ENCODE data around the gene S100A7A.
"Not testable (repeated sequence)": the region's sequence is repeated elsewhere in the genome, so short reads cannot be mapped to it uniquely, and the experiment has no call there.

The S100A7A gene

DNA sequence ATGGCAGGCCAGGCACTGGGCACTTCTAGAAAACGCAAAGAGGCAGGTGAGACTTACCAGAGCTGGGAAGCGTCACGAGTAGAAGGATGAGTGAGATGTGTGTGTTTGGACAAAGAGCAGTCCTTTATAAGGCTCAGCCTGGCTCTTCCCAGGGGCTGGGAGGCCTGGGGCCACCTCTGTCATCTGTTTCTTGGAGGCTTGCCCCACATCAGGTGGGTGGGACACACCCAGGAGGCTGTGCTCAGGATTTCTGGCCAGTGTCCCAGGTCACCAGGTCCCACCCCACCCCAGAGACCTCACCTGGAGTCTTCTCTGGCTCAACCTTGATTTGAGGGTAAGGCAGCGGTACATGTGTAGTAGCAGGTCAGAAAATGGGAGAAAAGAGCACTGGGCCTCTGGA is 44.2 kb downstream of the S100A7A start, which contains the start of gene S100A7:
Gene S100A7, minus strand, starts transcription at position 101 of the 400 bp plus-strand sequence. CDS start 1,638 bp downstream, outside the sequence.
- H3K27me3 ChIP-seq (ENCODE audit: control insufficient read depth, insufficient read depth, low read length) = peaks cover 8% of the 10 kb centered on the region
- H3K4me1 ChIP-seq (ENCODE audit: control insufficient read depth, insufficient read depth, low read length) = no peaks in the 10 kb centered on the region
- no peaks in the 10 kb centered on the region for H3K36me3 ChIP-seq (ENCODE audit: control insufficient read depth, insufficient read depth, low read length)
- no peak within 1 kb of the TSS for H3K4me3 ChIP-seq (ENCODE audit: low read depth, low read length)
- no peak within 1 kb of the TSS for H3K9ac ChIP-seq (ENCODE audit: low read length)
- no peaks in the 10 kb centered on the region for H3K9me3 ChIP-seq (ENCODE audit: control insufficient read depth, insufficient read depth, low read depth, low read length)
- no peak within 1 kb of the TSS for H3K27ac ChIP-seq (ENCODE audit: low read depth, low read length)

DNA sequence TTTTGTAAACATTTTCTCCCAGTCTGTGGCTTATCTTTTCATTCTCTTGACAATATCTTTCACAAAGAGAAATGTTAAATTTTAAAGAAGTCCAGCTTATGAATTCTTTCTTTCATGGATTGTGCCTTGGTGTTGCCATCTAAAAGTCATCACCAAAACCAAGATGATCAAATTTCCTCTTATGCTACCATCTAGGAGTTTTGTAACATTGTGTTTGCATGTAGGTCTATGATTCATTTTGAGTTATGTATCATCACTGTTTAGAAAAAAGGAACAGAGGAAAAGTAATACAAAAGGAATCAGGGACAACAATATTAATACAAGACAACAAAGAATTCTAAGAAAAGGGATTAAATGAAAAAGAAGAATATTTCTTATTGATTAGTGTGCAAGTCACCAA is 46.4 kb downstream of the S100A7A start:
- not testable (repeated sequence) for H3K27ac ChIP-seq (ENCODE audit: low read depth, low read length)

DNA sequence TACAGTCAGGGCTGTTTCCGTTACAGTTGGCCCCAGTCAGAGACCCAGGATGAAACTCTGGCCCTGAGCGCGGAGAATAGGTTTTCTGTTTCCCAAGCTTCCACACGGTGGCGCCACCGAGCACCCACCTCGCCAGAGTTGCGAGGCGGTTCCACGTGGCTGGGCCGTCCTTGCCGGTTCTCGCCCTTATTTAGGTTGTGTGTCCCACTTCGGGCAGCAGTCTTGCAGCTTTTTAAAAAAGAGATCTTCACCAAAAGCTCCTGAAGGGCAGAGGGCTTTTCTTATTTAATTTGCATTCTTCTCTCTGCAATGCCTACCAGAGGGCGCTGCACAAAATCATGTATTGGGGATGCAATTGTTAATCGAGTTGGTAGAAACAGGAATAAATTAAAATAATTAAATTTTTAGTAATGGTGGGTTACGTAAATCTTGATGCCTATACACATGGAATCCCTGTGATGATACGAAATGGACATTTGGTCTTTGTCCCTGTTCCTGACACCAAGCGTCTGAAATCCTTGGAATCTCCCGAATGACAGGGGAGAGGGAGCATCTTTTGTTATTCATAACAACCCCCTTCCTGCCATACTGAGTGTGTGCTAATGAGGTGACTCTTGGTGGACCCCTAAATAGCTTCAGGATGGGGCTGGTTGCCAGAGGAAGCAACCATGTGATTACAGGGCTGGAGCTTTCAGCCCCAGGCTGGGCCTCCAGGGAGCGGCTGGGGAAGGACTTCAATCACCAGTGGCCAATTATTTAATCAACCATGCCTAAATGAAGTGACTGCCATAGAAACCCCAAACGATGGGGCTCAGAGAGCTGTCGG is 49.7 kb downstream of the S100A7A start:
- Histone ChIP-seq H3K36me3 (ENCODE audit: control insufficient read depth, insufficient read depth, low read length) (no peaks in the 10 kb centered on the region), H3K27ac (ENCODE audit: low read depth, low read length) (no peak overlapping the region), H3K9me3 (ENCODE audit: control insufficient read depth, insufficient read depth, low read depth, low read length) (peaks cover 9% of the 10 kb centered on the region), H3K4me1 (ENCODE audit: control insufficient read depth, insufficient read depth, low read length) (peaks cover 13% of the 10 kb centered on the region), H3K27me3 (ENCODE audit: control insufficient read depth, insufficient read depth, low read length) (peaks cover 12% of the 10 kb centered on the region), H3K9ac (ENCODE audit: low read length) (no peak overlapping the region), H3K4me3 (ENCODE audit: low read depth, low read length) (peak overlapping the region; percentile 24; the same call in 1 of the 2 replicates)

More for the DNA sequence above, 46.4 kb downstream of the S100A7A start:
- not testable (repeated sequence) for H3K9ac ChIP-seq (ENCODE audit: low read length); H3K9me3 ChIP-seq (ENCODE audit: control insufficient read depth, insufficient read depth, low read depth, low read length); H3K4me3 ChIP-seq (ENCODE audit: low read depth, low read length); H3K36me3 ChIP-seq (ENCODE audit: control insufficient read depth, insufficient read depth, low read length)
- peaks cover 13% of the 10 kb centered on the region for H3K4me1 ChIP-seq (ENCODE audit: control insufficient read depth, insufficient read depth, low read length)
- peaks cover 12% of the 10 kb centered on the region for H3K27me3 ChIP-seq (ENCODE audit: control insufficient read depth, insufficient read depth, low read length)

DNA sequence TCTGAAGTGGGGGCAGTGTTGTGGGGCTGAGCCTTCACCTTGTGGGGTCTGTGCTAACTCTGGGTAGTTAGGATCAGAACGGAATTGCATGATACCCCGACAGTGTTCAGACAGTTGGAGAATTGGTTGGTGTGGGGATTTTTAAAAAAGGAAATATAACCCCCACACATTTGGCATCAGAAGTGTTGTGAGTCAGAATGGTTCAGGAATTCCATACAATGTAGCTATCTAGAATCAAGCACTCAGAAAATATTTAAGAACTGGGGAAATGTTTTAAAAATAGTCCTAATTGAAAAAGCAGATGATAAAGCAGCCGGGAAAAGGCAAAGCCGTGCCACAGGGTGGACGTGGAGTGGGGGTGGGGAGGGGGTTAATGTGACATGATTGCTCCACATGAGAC is 50.6 kb downstream of the S100A7A start:
- H3K9ac ChIP-seq (ENCODE audit: low read length) = no peak overlapping the region
- H3K4me3 ChIP-seq (ENCODE audit: low read depth, low read length) = no peak overlapping the region
- H3K27me3 ChIP-seq (ENCODE audit: control insufficient read depth, insufficient read depth, low read length) = peaks cover 9% of the 10 kb centered on the region
- H3K4me1 ChIP-seq (ENCODE audit: control insufficient read depth, insufficient read depth, low read length) = peaks cover 13% of the 10 kb centered on the region
- H3K27ac ChIP-seq (ENCODE audit: low read depth, low read length) = no peak overlapping the region; the same call in 1 of the 2 replicates
- H3K36me3 ChIP-seq (ENCODE audit: control insufficient read depth, insufficient read depth, low read length) = no peaks in the 10 kb centered on the region
- H3K9me3 ChIP-seq (ENCODE audit: control insufficient read depth, insufficient read depth, low read depth, low read length) = peaks cover 18% of the 10 kb centered on the region

DNA sequence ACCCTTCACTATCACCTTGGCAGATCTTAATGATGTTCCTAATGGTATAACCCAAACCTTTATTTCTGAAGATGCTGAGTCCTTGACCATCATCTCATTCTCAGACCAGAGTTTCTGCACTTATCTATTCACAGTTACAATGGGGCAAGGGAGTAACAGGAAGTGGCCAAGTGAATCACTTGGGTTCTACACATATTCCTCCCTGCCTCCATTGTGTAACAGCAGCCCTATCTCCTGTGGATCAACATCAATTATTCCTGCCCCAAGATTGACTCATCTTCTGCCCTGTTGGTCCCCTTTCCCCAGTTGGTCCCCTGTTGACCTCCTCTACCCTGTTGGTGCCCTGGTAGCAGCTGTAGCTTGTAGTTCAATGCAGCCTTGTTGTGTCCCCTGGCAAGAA is 54.4 kb downstream of the S100A7A start:
- no peak overlapping the region for H3K27ac ChIP-seq (ENCODE audit: low read depth, low read length)

More for the DNA sequence above, 54.4 kb downstream of the S100A7A start:
- Histone ChIP-seq H3K9ac (ENCODE audit: low read length) (no peak overlapping the region), H3K4me3 (ENCODE audit: low read depth, low read length) (no peak overlapping the region), H3K27me3 (ENCODE audit: control insufficient read depth, insufficient read depth, low read length) (peaks cover 4% of the 10 kb centered on the region; the same call in 1 of the 2 replicates), H3K9me3 (ENCODE audit: control insufficient read depth, insufficient read depth, low read depth, low read length) (peaks cover 36% of the 10 kb centered on the region), H3K4me1 (ENCODE audit: control insufficient read depth, insufficient read depth, low read length) (peaks cover 13% of the 10 kb centered on the region), H3K36me3 (ENCODE audit: control insufficient read depth, insufficient read depth, low read length) (no peaks in the 10 kb centered on the region)

All from HUES6 (cell line).